MM.1S (cell line): ENCODE results near the gene CCDC85C.

Experiments
- DNase-seq: peaks from one replicate; pipeline ENCODE4 v3.0.0-alpha.2; 2015
- H2AFZ ChIP-seq: fragments of 300-600 bp; sonication (generic); 2 replicates; pipeline ENCODE4 v1.6.0; 2016; ENCODE audit warnings: antibody characterized with exemption, low read length
- H3F3A ChIP-seq: fragments of 300-600 bp; sonication (generic); 2 replicates; pipeline ENCODE4 v1.6.1; 2016; ENCODE audit warnings: mild to moderate bottlenecking, antibody characterized with exemption, low read length, moderate library complexity, mixed read lengths; ENCODE audit not compliant: insufficient read depth
- H3K27ac ChIP-seq: fragments of 300-600 bp; sonication (generic); 2 replicates; pipeline ENCODE4 v1.5.1; 2016; ENCODE audit warnings: mild to moderate bottlenecking, low read length
- H3K27me3 ChIP-seq: fragments of 300-600 bp; sonication (generic); replicated peaks from 2 replicates; pipeline ENCODE4 v1.6.0; 2016; ENCODE audit warnings: low read length; ENCODE audit not compliant: insufficient read depth
- H3K36me3 ChIP-seq: fragments of 300-600 bp; sonication (generic); replicated peaks from 2 replicates; pipeline ENCODE4 v1.6.1; 2016; ENCODE audit warnings: mild to moderate bottlenecking, low read length, mixed read lengths; ENCODE audit not compliant: insufficient read depth
- H3K4me1 ChIP-seq: fragments of 300-600 bp; sonication (generic); 2 replicates; pipeline ENCODE4 v1.6.1; 2016; ENCODE audit warnings: low read length, mixed read lengths
- H3K4me2 ChIP-seq: fragments of 300-600 bp; sonication (generic); 2 replicates; pipeline ENCODE4 v1.6.0; 2016; ENCODE audit warnings: low read depth, low read length
- H3K4me3 ChIP-seq: fragments of 300-600 bp; sonication (generic); 2 replicates; pipeline ENCODE4 v1.5.1; 2016; ENCODE audit warnings: low read length, mixed read lengths
- H3K79me2 ChIP-seq: fragments of 300-600 bp; sonication (generic); 2 replicates; pipeline ENCODE4 v1.6.1; 2016; ENCODE audit warnings: mixed run types, low read length, mixed read lengths
- H3K9ac ChIP-seq: fragments of 300-600 bp; sonication (generic); 2 replicates; pipeline ENCODE4 v1.6.1; 2016; ENCODE audit warnings: low read length, mixed read lengths
- H3K9me2 ChIP-seq: fragments of 300-600 bp; sonication (generic); replicated peaks from 2 replicates; pipeline ENCODE4 v1.6.1; 2016; ENCODE audit warnings: mild to moderate bottlenecking, low read length, mixed read lengths; ENCODE audit not compliant: insufficient read depth
- H3K9me3 ChIP-seq: fragments of 300-600 bp; sonication (generic); replicated peaks from 2 replicates; pipeline ENCODE4 v1.6.1; 2016; ENCODE audit warnings: mild to moderate bottlenecking, low read length, mixed read lengths; ENCODE audit not compliant: insufficient read depth
- H4K20me1 ChIP-seq: fragments of 300-600 bp; sonication (generic); 2 replicates; pipeline ENCODE4 v1.6.1; 2016; ENCODE audit warnings: mild to moderate bottlenecking, low read length, moderate library complexity, mixed read lengths; ENCODE audit not compliant: insufficient read depth
- EZH2 ChIP-seq: fragments of 300-600 bp; sonication (generic); optimal IDR thresholded peaks from 2 replicates; pipeline ENCODE3; 2017; ENCODE audit warnings: low read depth, mild to moderate bottlenecking, antibody characterized with exemption, low read length, mixed read lengths
- EZH2phosphoT487 ChIP-seq: fragments of 300-600 bp; sonication (generic); IDR thresholded peaks from 2 replicates; pipeline ENCODE4 v1.6.1; 2018; ENCODE audit warnings: antibody characterized with exemption, low read length
- TF ChIP-seq, protein P1 (sequence below): fragments of 300-600 bp; sonication (generic); IDR thresholded peaks from 2 replicates; pipeline ENCODE4 v1.5.1; 2016; ENCODE audit warnings: antibody characterized with exemption, low read length, mixed read lengths

The CCDC85C gene

GRCh38 chr14:99612738-99613330, 8.8 kb upstream of the CCDC85C start:
- no peaks in the 10 kb centered on the region for H3K4me1 ChIP-seq
- H3K4me3 ChIP-seq = no peak overlapping the region
- TF ChIP-seq EZH2 (no peak), EZH2phosphoT487 (no peak)
- TF ChIP-seq, protein P1, sequence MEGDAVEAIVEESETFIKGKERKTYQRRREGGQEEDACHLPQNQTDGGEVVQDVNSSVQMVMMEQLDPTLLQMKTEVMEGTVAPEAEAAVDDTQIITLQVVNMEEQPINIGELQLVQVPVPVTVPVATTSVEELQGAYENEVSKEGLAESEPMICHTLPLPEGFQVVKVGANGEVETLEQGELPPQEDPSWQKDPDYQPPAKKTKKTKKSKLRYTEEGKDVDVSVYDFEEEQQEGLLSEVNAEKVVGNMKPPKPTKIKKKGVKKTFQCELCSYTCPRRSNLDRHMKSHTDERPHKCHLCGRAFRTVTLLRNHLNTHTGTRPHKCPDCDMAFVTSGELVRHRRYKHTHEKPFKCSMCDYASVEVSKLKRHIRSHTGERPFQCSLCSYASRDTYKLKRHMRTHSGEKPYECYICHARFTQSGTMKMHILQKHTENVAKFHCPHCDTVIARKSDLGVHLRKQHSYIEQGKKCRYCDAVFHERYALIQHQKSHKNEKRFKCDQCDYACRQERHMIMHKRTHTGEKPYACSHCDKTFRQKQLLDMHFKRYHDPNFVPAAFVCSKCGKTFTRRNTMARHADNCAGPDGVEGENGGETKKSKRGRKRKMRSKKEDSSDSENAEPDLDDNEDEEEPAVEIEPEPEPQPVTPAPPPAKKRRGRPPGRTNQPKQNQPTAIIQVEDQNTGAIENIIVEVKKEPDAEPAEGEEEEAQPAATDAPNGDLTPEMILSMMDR = no peak
- H3K27ac ChIP-seq = no peak overlapping the region
- no peaks in the 10 kb centered on the region for H4K20me1 ChIP-seq
- H2AFZ ChIP-seq = no peak overlapping the region
- H3K36me3 ChIP-seq = no peaks in the 10 kb centered on the region
- no peak overlapping the region for H3K4me2 ChIP-seq
- H3F3A ChIP-seq = no peaks in the 10 kb centered on the region
- no peaks in the 10 kb centered on the region for H3K9me2 ChIP-seq
- no peaks in the 10 kb centered on the region for H3K79me2 ChIP-seq
- H3K9ac ChIP-seq = no peak overlapping the region
- no peaks in the 10 kb centered on the region for H3K27me3 ChIP-seq
- DNase-seq = no peak
- H3K9me3 ChIP-seq = no peaks in the 10 kb centered on the region

DNA sequence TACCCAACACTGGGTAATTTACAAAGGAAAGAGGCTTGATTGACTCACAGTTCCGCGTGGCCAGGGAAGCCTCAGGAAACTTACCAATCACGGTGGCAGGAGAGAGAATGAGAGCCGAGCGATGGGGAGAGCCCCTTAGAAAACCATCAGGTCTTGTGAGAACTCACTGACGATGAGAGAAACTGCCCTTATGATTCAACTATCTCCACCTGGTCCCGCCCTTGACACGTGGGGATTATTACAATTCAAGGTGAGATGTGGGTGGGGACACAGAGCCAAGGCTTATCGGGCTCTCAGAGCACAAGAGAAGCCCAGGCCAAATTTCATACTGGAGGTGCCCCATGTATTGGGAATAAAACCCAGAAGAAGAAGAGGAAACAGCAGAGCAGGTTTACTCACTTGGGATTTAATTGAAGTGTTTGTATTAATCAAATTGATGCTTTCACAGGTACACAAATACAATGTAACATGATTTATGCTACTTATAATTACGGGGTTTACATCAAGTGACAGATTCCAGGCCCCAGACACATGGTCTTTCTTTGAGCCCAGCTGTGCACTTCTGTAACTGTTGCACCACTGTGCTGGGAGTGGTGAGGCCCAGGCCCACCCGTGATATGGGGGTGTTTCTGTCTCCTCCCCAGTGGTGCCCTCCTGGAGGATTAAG, 8.2 kb upstream of the CCDC85C start:
- Histone ChIP-seq H3K9me2 (no peaks in the 10 kb centered on the region), H3K27ac (no peak overlapping the region), H3K27me3 (no peaks in the 10 kb centered on the region), H3K9ac (no peak overlapping the region), H3K4me1 (no peaks in the 10 kb centered on the region), H3K79me2 (no peaks in the 10 kb centered on the region), H3K4me3 (no peak overlapping the region), H3K4me2 (no peak overlapping the region), H3F3A (no peaks in the 10 kb centered on the region), H3K9me3 (no peaks in the 10 kb centered on the region), H4K20me1 (no peaks in the 10 kb centered on the region), H3K36me3 (no peaks in the 10 kb centered on the region), H2AFZ (no peak overlapping the region)
- no peak for TF ChIP-seq EZH2
- TF ChIP-seq EZH2phosphoT487 = no peak
- TF ChIP-seq, protein P1 = no peak
- no peak for DNase-seq

DNA sequence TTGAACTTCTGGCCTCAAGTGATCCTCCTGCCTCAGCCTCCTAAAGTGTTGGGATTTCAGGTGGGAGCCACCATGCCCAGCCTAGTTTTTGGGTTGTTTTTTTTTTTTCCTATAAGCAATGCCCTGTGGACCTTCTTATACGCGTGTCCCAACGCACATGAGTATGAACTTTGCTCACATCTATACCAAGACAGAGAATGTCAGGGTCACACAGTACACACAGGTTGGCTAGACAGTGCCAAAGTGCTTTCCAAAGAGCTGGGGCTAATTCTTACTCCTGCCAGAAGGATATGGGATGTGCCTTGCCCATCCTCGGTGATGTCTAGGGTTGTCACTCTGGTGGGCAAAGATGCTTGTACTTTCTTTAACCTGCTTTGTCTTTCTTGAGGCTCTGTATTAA, 7.6 kb upstream of the CCDC85C start:
- Histone ChIP-seq H2AFZ (no peak overlapping the region), H3K4me1 (no peaks in the 10 kb centered on the region), H3F3A (no peaks in the 10 kb centered on the region), H3K27me3 (no peaks in the 10 kb centered on the region), H3K9me2 (no peaks in the 10 kb centered on the region), H3K4me3 (no peak overlapping the region), H3K36me3 (no peaks in the 10 kb centered on the region), H3K4me2 (no peak overlapping the region), H3K27ac (no peak overlapping the region), H3K9me3 (no peaks in the 10 kb centered on the region), H4K20me1 (no peaks in the 10 kb centered on the region), H3K9ac (no peak overlapping the region), H3K79me2 (no peaks in the 10 kb centered on the region)
- TF ChIP-seq EZH2phosphoT487 = no peak
- TF ChIP-seq EZH2 = no peak
- TF ChIP-seq, protein P1 = no peak
- no peak for DNase-seq
